Kasumi-1 (cell line): ENCODE measurements around the gene GRID1.

ENCODE experiments used
- DNase-seq, 2 experiments: peaks; one replicate each; lab custom pipeline; 2025; lab: John Stamatoyannopoulos, UW

Gene GRID1

GRCh38 chr10:85615556-85615955 lies 751.0 kb downstream of the GRID1 start:
- no peak for DNase-seq

- no peak for DNase-seq
These were observed 751.6 kb downstream of the GRID1 start for GRCh38 chr10:85614981-85615380.

GRCh38 chr10:85614566-85614965 lies 752.0 kb downstream of the GRID1 start:
- DNase-seq, result no peak

- no peak for DNase-seq
These were observed 753.2 kb downstream of the GRID1 start for GRCh38 chr10:85613391-85613790.

- no peak for DNase-seq
These were observed 753.8 kb downstream of the GRID1 start for GRCh38 chr10:85612833-85613232.

- no peak for DNase-seq
These were observed 754.2 kb downstream of the GRID1 start for GRCh38 chr10:85612378-85612775.

- DNase-seq, result no peak
These were observed 754.7 kb downstream of the GRID1 start for GRCh38 chr10:85611746-85612377.

GRCh38 chr10:85611093-85611740 lies 755.4 kb downstream of the GRID1 start:
- DNase-seq, result no peak

GRCh38 chr10:85610381-85611092 lies 756.1 kb downstream of the GRID1 start:
- no peak for DNase-seq

- no peak for DNase-seq
These were observed 757.1 kb downstream of the GRID1 start for GRCh38 chr10:85609509-85609908.

GRCh38 chr10:85608706-85609105 lies 757.9 kb downstream of the GRID1 start:
- no peak for DNase-seq

- DNase-seq, result no peak
These were observed 759.4 kb downstream of the GRID1 start for GRCh38 chr10:85607043-85607695.

GRCh38 chr10:85606401-85606800 lies 760.2 kb downstream of the GRID1 start:
- no peak for DNase-seq

GRCh38 chr10:85604884-85605283 lies 761.7 kb downstream of the GRID1 start:
- no peak for DNase-seq

- DNase-seq, result no peak
These were observed 762.4 kb downstream of the GRID1 start for GRCh38 chr10:85604136-85604725.

- DNase-seq, result no peak
These were observed 763.2 kb downstream of the GRID1 start for GRCh38 chr10:85603151-85603940.

- DNase-seq, result no peak
These were observed 763.9 kb downstream of the GRID1 start for GRCh38 chr10:85602713-85603112.

GRCh38 chr10:85602306-85602705 lies 764.3 kb downstream of the GRID1 start:
- no peak for DNase-seq

- DNase-seq, result no peak
These were observed 765.1 kb downstream of the GRID1 start for GRCh38 chr10:85601526-85601925.

- DNase-seq, result no peak
These were observed 765.9 kb downstream of the GRID1 start for GRCh38 chr10:85600744-85601081.

- DNase-seq, result no peak
These were observed 766.4 kb downstream of the GRID1 start for GRCh38 chr10:85600026-85600743.
